Tibial nerve (tissue), 4 donors: ENCODE measurements around the gene BDKRB2. TPM values are rescaled to one million over a fixed set of nuclear protein-coding genes. Genes with fewer than 3 reads are reported as not detected.

Source experiments
- DNase-seq, 2 donors: peaks; one replicate each; pipeline ENCODE4 v3.0.0-alpha.2; 2019; ENCODE audit warnings: low spot score in 2 of 2
- H3K27ac ChIP-seq, 4 donors: fragments of 200-600 bp; sonication (generic) in 3 of 4; one replicate each; pipeline ENCODE4 v1.5.1; 2017 to 2019; ENCODE audit warnings: mild to moderate bottlenecking in 1 of 4
- H3K27me3 ChIP-seq, 2 donors: fragments of 200-600 bp; sonication (generic) in 1 of 2; one replicate each; pipeline versions ENCODE4 v1.5.1 to v1.6.0; 2017 to 2019
- H3K36me3 ChIP-seq, 3 donors: fragments of 200-600 bp; sonication (generic); one replicate each; pipeline ENCODE4 v1.5.1; 2018 to 2019
- H3K4me1 ChIP-seq, 4 donors: fragments of 200-600 bp; sonication (generic) in 3 of 4; one replicate each; pipeline ENCODE4 v1.5.1; 2017 to 2019
- H3K4me3 ChIP-seq, 4 donors: fragments of 200-600 bp; sonication (generic) in 3 of 4; one replicate each; pipeline ENCODE4 v1.5.1; 2017 to 2019; ENCODE audit warnings: mild to moderate bottlenecking in 1 of 4, moderate library complexity in 1 of 4
- H3K9me3 ChIP-seq, 4 donors: fragments of 200-600 bp; sonication (generic) in 3 of 4; one replicate each; pipeline ENCODE4 v1.5.1; 2017 to 2019
- CTCF ChIP-seq, 5 experiments: fragments of 200-600 bp in 3 of 5; fragments of 450-650 bp in 2 of 5; sonication (generic) in 3 of 5; IDR thresholded peaks; one replicate each; pipeline ENCODE4 v1.5.1; 2016 to 2019; ENCODE audit warnings: antibody characterized with exemption in 5 of 5, mild to moderate bottlenecking in 3 of 5, moderate library complexity in 2 of 5
- EP300 ChIP-seq, 2 donors: sonication (generic); formaldehyde crosslinking; IDR thresholded peaks; one replicate each; pipeline ENCODE4 v1.6.1; 2017; ENCODE audit warnings: antibody characterized with exemption in 2 of 2, mild to moderate bottlenecking in 1 of 2
- POLR2A ChIP-seq, 2 donors: fragments of 450-650 bp; IDR thresholded peaks; one replicate each; pipeline ENCODE4 v1.6.1; 2017; ENCODE audit warnings: antibody characterized with exemption in 2 of 2, mild to moderate bottlenecking in 2 of 2, moderate library complexity in 2 of 2
- WGBS, 2 donors: methylation state at CpG; one replicate each; pipeline ENCODE4 v1.1.5; 2018; 5-methylcytosine and 5-hydroxymethylcytosine counted together
- total RNA-seq, 4 donors: library from RNA; depleted of rRNA; stranded (reverse); fragments of >200 nt; gene quantifications; one replicate each; pipeline ENCODE4 v1.1.0, GENCODE V29; 2016

Gene BDKRB2
- total RNA-seq, 4 donors from 2014 or later, result 10.5 to 26.8 (median 18.4) TPM

- WGBS, 2 donors, result 76 to 78% methylated on average over 8 of the region's 8 CpGs
- Histone ChIP-seq H3K36me3 (no peaks in the 10 kb centered on the region), H3K9me3 (no peaks in the 10 kb centered on the region), H3K27ac (peak overlapping the region in 2 of 4 donors; percentile 0 to 67), H3K4me3 (no peak overlapping the region), H3K27me3 (no peaks in the 10 kb centered on the region), H3K4me1 (peaks cover 0 to 36% (median 0%) of the 10 kb centered on the region in 4 donors)
- TF ChIP-seq POLR2A (IDR thresholded peaks at IDR 0.05), result no peak
- TF ChIP-seq CTCF (IDR thresholded peaks at IDR 0.05), result no peak
- no peak for TF ChIP-seq EP300 (IDR thresholded peaks at IDR 0.05)
- DNase-seq, result no peak
Measured at GRCh38 chr14:96195441-96196081, 9.1 kb upstream of the BDKRB2 start.

GRCh38 chr14:96197163-96197852, 7.3 kb upstream of the BDKRB2 start:
- TF ChIP-seq POLR2A (IDR thresholded peaks at IDR 0.05) (no peak), EP300 (IDR thresholded peaks at IDR 0.05) (no peak), CTCF (IDR thresholded peaks at IDR 0.05) (no peak)
- Histone ChIP-seq H3K27me3 (no peaks in the 10 kb centered on the region), H3K36me3 (no peaks in the 10 kb centered on the region), H3K9me3 (no peaks in the 10 kb centered on the region), H3K27ac (peak overlapping the region in 2 of 4 donors; percentile 62 to 63), H3K4me3 (no peak overlapping the region), H3K4me1 (peaks cover 0 to 36% (median 0%) of the 10 kb centered on the region in 4 donors)
- WGBS, 2 donors, result 93 to 95% methylated on average over 19 to 20 of the region's 20 CpGs
- DNase-seq, result no peak

- WGBS, 2 donors, result 58 to 65% methylated on average over 10 to 11 of the region's 11 CpGs
- Histone ChIP-seq H3K36me3 (no peaks in the 10 kb centered on the region), H3K9me3 (no peaks in the 10 kb centered on the region), H3K4me3 (no peak overlapping the region), H3K27me3 (no peaks in the 10 kb centered on the region), H3K4me1 (peaks cover 0 to 36% (median 0%) of the 10 kb centered on the region in 4 donors), H3K27ac (peak overlapping the region in 2 of 4 donors; percentile 62 to 63)
- no peak for TF ChIP-seq CTCF (IDR thresholded peaks at IDR 0.05)
- TF ChIP-seq EP300 (IDR thresholded peaks at IDR 0.05), result no peak
- TF ChIP-seq POLR2A (IDR thresholded peaks at IDR 0.05), result no peak
- DNase-seq, result no peak
Measured at GRCh38 chr14:96197969-96198368, 6.7 kb upstream of the BDKRB2 start.

- Histone ChIP-seq H3K27ac (peak overlapping the region in 2 of 4 donors; percentile 62 to 63), H3K9me3 (no peaks in the 10 kb centered on the region), H3K4me3 (peak overlapping the region in 1 of 4 donors; percentile 17), H3K36me3 (no peaks in the 10 kb centered on the region), H3K27me3 (no peaks in the 10 kb centered on the region), H3K4me1 (peaks cover 0 to 36% (median under 1%) of the 10 kb centered on the region in 4 donors)
- DNase-seq, result no peak
- WGBS, 2 donors, result 30 to 45% methylated on average over 9 of the region's 9 CpGs
- TF ChIP-seq POLR2A (IDR thresholded peaks at IDR 0.05), result no peak
Measured at GRCh38 chr14:96198430-96199130, 6.1 kb upstream of the BDKRB2 start.

- H3K27ac ChIP-seq, result no peak overlapping the region
- H3K9me3 ChIP-seq, result no peaks in the 10 kb centered on the region
- H3K4me3 ChIP-seq, result no peak overlapping the region
- no peak for DNase-seq
- 93 to 95% methylated on average over 6 to 8 of the region's 8 CpGs for WGBS, 2 donors
- H3K27me3 ChIP-seq, result peaks cover 0 to 9% of the 10 kb centered on the region in 2 donors
- peaks cover 0 to 38% (median 5%) of the 10 kb centered on the region in 4 donors for H3K4me1 ChIP-seq
- TF ChIP-seq CTCF (IDR thresholded peaks at IDR 0.05) (no peak), POLR2A (IDR thresholded peaks at IDR 0.05) (no peak), EP300 (IDR thresholded peaks at IDR 0.05) (no peak)
- no peaks in the 10 kb centered on the region for H3K36me3 ChIP-seq
Measured at GRCh38 chr14:96201157-96201556, 3.5 kb upstream of the BDKRB2 start.
